Breast epithelium (tissue), 3 donors: ENCODE results near the gene LRRFIP1.

Experiments used
- POLR2A ChIP-seq: fragments of 450-650 bp; IDR thresholded peaks from one replicate; pipeline ENCODE4 v1.6.1; 2016; ENCODE audit warnings: antibody characterized with exemption, mild to moderate bottlenecking, moderate library complexity
- TF ChIP-seq, protein P1 (sequence below), 3 donors: fragments of 450-650 bp; IDR thresholded peaks; one replicate each; pipeline ENCODE4 v1.5.1; 2016 to 2017; ENCODE audit warnings: antibody characterized with exemption in 3 of 3, mild to moderate bottlenecking in 3 of 3, moderate library complexity in 3 of 3

DNA sequence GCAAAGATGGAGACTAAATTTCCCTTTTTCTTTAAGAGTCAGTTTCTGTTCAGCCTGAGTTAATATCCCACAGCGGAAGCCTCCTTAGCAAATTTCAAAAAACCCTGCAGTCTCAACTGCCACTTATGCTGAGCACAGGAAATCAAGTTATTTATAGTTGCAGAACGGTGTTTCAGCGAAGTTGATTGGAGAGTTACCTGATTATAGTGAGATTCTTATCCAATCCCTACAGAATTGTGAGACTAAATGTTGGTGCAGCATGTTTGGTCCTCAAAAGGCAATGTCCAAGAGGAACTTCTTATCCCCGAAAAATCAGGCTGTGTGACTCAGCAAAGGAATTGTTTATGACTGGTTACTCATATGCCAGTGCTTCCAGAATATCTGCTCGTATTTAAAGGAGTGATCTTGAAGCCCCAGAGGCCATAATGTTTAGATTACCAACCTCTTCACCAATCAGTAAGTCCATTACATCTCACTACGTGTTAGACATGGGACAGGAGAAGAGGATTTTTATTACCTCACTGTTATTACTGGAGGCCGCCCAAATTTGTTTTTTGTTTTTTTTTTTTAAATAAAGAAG is 67.9 kb downstream of the LRRFIP1 start:
- TF ChIP-seq, protein P1, sequence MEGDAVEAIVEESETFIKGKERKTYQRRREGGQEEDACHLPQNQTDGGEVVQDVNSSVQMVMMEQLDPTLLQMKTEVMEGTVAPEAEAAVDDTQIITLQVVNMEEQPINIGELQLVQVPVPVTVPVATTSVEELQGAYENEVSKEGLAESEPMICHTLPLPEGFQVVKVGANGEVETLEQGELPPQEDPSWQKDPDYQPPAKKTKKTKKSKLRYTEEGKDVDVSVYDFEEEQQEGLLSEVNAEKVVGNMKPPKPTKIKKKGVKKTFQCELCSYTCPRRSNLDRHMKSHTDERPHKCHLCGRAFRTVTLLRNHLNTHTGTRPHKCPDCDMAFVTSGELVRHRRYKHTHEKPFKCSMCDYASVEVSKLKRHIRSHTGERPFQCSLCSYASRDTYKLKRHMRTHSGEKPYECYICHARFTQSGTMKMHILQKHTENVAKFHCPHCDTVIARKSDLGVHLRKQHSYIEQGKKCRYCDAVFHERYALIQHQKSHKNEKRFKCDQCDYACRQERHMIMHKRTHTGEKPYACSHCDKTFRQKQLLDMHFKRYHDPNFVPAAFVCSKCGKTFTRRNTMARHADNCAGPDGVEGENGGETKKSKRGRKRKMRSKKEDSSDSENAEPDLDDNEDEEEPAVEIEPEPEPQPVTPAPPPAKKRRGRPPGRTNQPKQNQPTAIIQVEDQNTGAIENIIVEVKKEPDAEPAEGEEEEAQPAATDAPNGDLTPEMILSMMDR (IDR thresholded peaks at IDR 0.05), result no peak
- TF ChIP-seq POLR2A, result no peak
